ENCODE results near the gene CDK15. TPM values are rescaled to one million over a fixed set of nuclear protein-coding genes. Genes with fewer than 3 reads are reported as not detected.

Gene CDK15
- total RNA-seq, 1 donor from 2014 or later = 1.5 TPM

- intact Hi-C loops (cut with DNase I) = no loop called here
- no peak overlapping the region for H3K4me3 ChIP-seq
These were observed 133.2 kb downstream of the CDK15 start for GRCh38 chr2:201939453-201939941.

DNA sequence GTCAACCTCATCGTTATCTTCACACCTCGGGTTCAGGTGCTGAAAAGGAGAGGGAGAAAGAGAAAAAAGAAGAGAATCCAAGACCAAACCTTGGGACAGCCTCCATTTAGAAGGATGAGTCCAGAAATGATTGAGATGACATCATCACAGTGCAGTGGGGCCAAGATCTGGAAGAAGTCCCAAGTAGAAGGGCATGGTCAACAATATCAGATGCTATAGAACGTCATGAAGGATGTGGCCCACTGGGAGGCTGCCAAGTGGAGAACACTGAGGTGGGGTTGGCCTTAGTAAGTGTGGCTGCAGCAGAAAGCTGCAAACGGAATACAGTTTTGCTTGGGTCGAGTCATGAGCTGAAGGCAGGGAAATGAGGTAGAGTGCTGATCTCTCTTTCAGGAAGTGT lies 136.2 kb downstream of the CDK15 start:
- Histone ChIP-seq H3K4me1 (no peaks in the 10 kb centered on the region), H3K27ac (no peak overlapping the region), H3K36me3 (no peaks in the 10 kb centered on the region), H3K9me3 (no peaks in the 10 kb centered on the region), H3K27me3 (no peaks in the 10 kb centered on the region), H3K4me3 (no peak overlapping the region)
- DNase-seq (ENCODE audit: low spot score in 2 of 2) = no peak
- TF ChIP-seq, protein P1, sequence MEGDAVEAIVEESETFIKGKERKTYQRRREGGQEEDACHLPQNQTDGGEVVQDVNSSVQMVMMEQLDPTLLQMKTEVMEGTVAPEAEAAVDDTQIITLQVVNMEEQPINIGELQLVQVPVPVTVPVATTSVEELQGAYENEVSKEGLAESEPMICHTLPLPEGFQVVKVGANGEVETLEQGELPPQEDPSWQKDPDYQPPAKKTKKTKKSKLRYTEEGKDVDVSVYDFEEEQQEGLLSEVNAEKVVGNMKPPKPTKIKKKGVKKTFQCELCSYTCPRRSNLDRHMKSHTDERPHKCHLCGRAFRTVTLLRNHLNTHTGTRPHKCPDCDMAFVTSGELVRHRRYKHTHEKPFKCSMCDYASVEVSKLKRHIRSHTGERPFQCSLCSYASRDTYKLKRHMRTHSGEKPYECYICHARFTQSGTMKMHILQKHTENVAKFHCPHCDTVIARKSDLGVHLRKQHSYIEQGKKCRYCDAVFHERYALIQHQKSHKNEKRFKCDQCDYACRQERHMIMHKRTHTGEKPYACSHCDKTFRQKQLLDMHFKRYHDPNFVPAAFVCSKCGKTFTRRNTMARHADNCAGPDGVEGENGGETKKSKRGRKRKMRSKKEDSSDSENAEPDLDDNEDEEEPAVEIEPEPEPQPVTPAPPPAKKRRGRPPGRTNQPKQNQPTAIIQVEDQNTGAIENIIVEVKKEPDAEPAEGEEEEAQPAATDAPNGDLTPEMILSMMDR (IDR thresholded peaks at IDR 0.05) = no peak
- intact Hi-C loops (cut with DNase I) = no loop called here

More at GRCh38 chr2:201939453-201939941, 133.2 kb downstream of the CDK15 start:
- Histone ChIP-seq H3K27me3 (no peaks in the 10 kb centered on the region), H3K36me3 (no peaks in the 10 kb centered on the region), H3K27ac (no peak overlapping the region), H3K4me1 (no peaks in the 10 kb centered on the region), H3K9me3 (no peaks in the 10 kb centered on the region)
- TF ChIP-seq, protein P1 (IDR thresholded peaks at IDR 0.05) = no peak
- DNase-seq (ENCODE audit: low spot score in 2 of 2) = peak in 1 of 2 donors; percentile 38

Other genes starting within 250 kb of the CDK15 start
- 8.4 TPM for gene TMEM237, start 163.0 kb upstream of the CDK15 start, total RNA-seq
- gene MPP4, start 107.9 kb upstream of the CDK15 start, total RNA-seq = not detected
- 6.5 TPM for gene ALS2, start 25.6 kb upstream of the CDK15 start, total RNA-seq
- gene FZD7, start 227.3 kb downstream of the CDK15 start, total RNA-seq = 32.5 TPM

Data from ascending aorta (tissue), 2 donors.